T-cell (primary cell): Measurements from ENCODE around the gene ENDOG. TPM values are rescaled to one million over a fixed set of nuclear protein-coding genes. Genes with fewer than 3 reads are reported as not detected.

Experiments
- ATAC-seq, 4 experiments: fragments of 200-7000 bp in 3 of 4; fragments of 150-1000 bp in 1 of 4; cut with Tn5 transposase; replicated peaks in 1 of 4; 1 replicate in 3 of 4; 2 replicates in 1 of 4; pipeline ENCODE4 v1.10.0; 2021; ENCODE audit warnings: moderate library complexity in 3 of 4, mild to moderate bottlenecking in 2 of 4, moderate number of reproducible peaks in 1 of 4
- CTCF ChIA-PET, 2 donors: fragments of 300-600 bp; sonication (Branson Sonifier 250); formaldehyde crosslinking; loops; one replicate each; lab custom pipeline; 2022; ENCODE audit warnings: antibody characterized with exemption in 2 of 2; lab: Charles Lee
- POLR2A ChIA-PET, 2 donors: fragments of 300-600 bp; sonication (Branson Sonifier 250); formaldehyde crosslinking; loops; one replicate each; lab custom pipeline; 2022; ENCODE audit warnings: antibody characterized with exemption in 2 of 2; lab: Charles Lee
- DNase-seq, 35 experiments: peaks; one replicate each; pipeline versions ENCODE4 v3.0.0 to v3.0.0-alpha.2; 2013 to 2023
- H3K27ac ChIP-seq: one replicate; pipeline ENCODE4 v1.5.1; 2013; ENCODE audit warnings: low read length
- H3K27me3 ChIP-seq, 2 experiments: replicated peaks in 1 of 2; 1 replicate in 1 of 2; 2 replicates in 1 of 2; pipeline versions ENCODE4 v1.6.1 to v1.7.0; 2013; ENCODE audit warnings: low read length in 1 of 2, mixed read lengths in 1 of 2; ENCODE audit not compliant: control insufficient read depth in 2 of 2, insufficient read depth in 2 of 2; ENCODE audit errors: extremely low read depth in 1 of 2
- H3K36me3 ChIP-seq, 2 donors: 1 replicate in 1 of 2; 2 replicates in 1 of 2; pipeline versions ENCODE4 v1.6.1 to v1.7.0; 2013; ENCODE audit warnings: low read length in 1 of 2; ENCODE audit not compliant: control insufficient read depth in 2 of 2, insufficient read depth in 1 of 2; ENCODE audit errors: extremely low read depth in 1 of 2
- H3K4me1 ChIP-seq, 2 experiments: 1 replicate in 1 of 2; 2 replicates in 1 of 2; pipeline versions ENCODE4 v1.6.1 to v1.7.0; 2013; ENCODE audit warnings: low read length in 2 of 2, mixed read lengths in 1 of 2; ENCODE audit not compliant: insufficient read depth in 2 of 2, control insufficient read depth in 1 of 2; ENCODE audit errors: extremely low read depth in 1 of 2
- H3K4me3 ChIP-seq, 2 donors: 1 replicate in 1 of 2; 2 replicates in 1 of 2; pipeline versions ENCODE4 v1.5.1 to v1.7.0; 2013; ENCODE audit warnings: mild to moderate bottlenecking in 2 of 2, low read length in 1 of 2, moderate library complexity in 1 of 2; ENCODE audit not compliant: control insufficient read depth in 1 of 2; ENCODE audit errors: extremely low read depth in 1 of 2
- H3K9me3 ChIP-seq: 2 replicates; pipeline ENCODE4 v1.7.0; 2013
- H3K27ac Mint-ChIP-seq, 2 donors: one replicate each; pipeline ENCODE4 v1.8.0; 2020 to 2021; ENCODE audit warnings: mild to moderate bottlenecking in 2 of 2, mixed read lengths in 2 of 2
- H3K27me3 Mint-ChIP-seq, 2 donors: one replicate each; pipeline ENCODE4 v1.8.0; 2021 to 2022; ENCODE audit warnings: mixed read lengths in 2 of 2
- H3K36me3 Mint-ChIP-seq: one replicate; pipeline ENCODE4 v1.8.0; 2021; ENCODE audit warnings: mixed read lengths
- H3K4me1 Mint-ChIP-seq, 3 donors: one replicate each; pipeline ENCODE4 v1.8.0; 2020 to 2022; ENCODE audit warnings: mixed read lengths in 3 of 3, mild to moderate bottlenecking in 1 of 3
- H3K4me3 Mint-ChIP-seq, 3 donors: one replicate each; pipeline ENCODE4 v1.8.0; 2020 to 2022; ENCODE audit warnings: mild to moderate bottlenecking in 3 of 3, mixed read lengths in 3 of 3, moderate library complexity in 3 of 3
- H3K9me3 Mint-ChIP-seq, 3 donors: one replicate each; pipeline ENCODE4 v1.8.0; 2020 to 2022; ENCODE audit warnings: mixed read lengths in 3 of 3
- WGBS: methylation state at CpG from one replicate; pipeline ENCODE4 v1.1.5; 2013; ENCODE audit warnings: missing lambda C conversion rate; ENCODE audit not compliant: insufficient coverage; 5-methylcytosine and 5-hydroxymethylcytosine counted together
- total RNA-seq, 35 experiments: library from RNA in 6 of 35; stranded (reverse) in 6 of 35; fragments of 120-200 nt in 1 of 35; gene quantifications; one replicate each; pipeline versions ENCODE4 v1.2.1 to v1.2.4 and lab custom pipeline; 2013 to 2026

The ENDOG gene
- total RNA-seq, 5 donors from 2014 or later (not counting 1 experiment from before 2014, with no cell fraction given) = 11.3 to 31.1 (median 25.1) TPM

DNA sequence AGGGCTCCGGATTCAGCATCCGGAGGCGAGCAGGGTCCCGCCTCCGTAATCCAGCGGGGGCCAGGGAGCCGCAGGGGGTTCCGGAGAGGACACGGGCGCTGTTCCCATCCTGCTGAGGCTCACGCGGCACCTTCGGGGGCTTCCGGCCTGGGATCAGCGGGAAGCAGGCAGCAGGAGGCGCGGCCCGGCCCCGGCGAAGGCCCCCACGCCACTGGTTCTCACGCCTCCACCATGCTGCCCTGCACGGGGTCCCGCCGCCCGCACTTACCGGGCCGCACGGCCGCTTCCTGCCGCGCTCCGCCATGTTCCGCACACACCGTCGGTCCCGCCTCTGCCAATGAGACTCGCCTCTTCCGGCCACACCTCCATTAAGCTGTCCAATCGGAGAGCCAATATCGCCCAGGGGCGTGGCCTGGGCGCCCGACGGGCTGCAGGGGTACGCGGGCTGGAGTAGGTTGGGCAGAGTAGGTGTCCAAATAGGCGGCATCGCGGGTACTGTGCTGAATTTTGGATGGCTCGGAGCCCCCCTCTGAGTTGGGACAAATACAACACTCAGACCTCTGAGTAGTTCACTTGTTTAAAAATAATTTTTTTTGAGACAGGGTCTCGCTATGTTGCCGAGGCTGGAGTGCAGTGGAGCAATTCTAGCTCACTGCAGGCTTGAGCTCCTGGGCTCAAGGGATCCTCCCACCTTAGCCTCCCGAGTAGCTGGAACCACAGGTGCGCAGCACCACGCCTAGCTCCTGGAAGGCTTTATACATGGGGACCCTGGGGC lies 11.4 kb downstream of the ENDOG start, which contains the start of gene SPOUT1:
TSS of gene SPOUT1 (minus strand) at position 318 of the 775 bp plus-strand sequence. CDS start at position 304, 14 bp downstream.
- Mint-ChIP-seq H3K4me3 (peak within 1 kb of the TSS; percentile 88 to 96 (median 90)), H3K4me1 (peaks cover 18 to 26% (median 19%) of the 10 kb centered on the region in 3 donors), H3K36me3 (peaks cover 21% of the 10 kb centered on the region), H3K27ac (peak within 1 kb of the TSS; percentile 94), H3K27me3 (no peaks in the 10 kb centered on the region), H3K9me3 (no peaks in the 10 kb centered on the region)
- Histone ChIP-seq H3K9me3 (no peaks in the 10 kb centered on the region), H3K4me1 (peaks cover 0 to 21% of the 10 kb centered on the region in 2 experiments), H3K36me3 (peaks cover 8 to 29% of the 10 kb centered on the region in 2 donors), H3K27me3 (no peaks in the 10 kb centered on the region), H3K4me3 (peak within 1 kb of the TSS; percentile 78 to 88), H3K27ac (peak within 1 kb of the TSS; percentile 54)
- CTCF ChIA-PET = interaction anchor here (0.5 to 1.3 kb wide), 4 partner anchors 12 to 181 kb away, joined by 3 to 26 read pairs (median 4); partner anchors contain the start of gene ENDOG (in 2 of the 2)
- peak; percentile 98 for ATAC-seq
- peak; percentile 84 to 95 (median 91) for DNase-seq
- POLR2A ChIA-PET = interaction anchor here (1.0 kb wide), 3 partner anchors 11 to 68 kb away, joined by 3 to 8 read pairs (median 3); partner anchors contain the start of gene ENDOG (in 2 of the 2)
- WGBS = under 1% methylated on average over 47 of the region's 56 CpGs

DNA sequence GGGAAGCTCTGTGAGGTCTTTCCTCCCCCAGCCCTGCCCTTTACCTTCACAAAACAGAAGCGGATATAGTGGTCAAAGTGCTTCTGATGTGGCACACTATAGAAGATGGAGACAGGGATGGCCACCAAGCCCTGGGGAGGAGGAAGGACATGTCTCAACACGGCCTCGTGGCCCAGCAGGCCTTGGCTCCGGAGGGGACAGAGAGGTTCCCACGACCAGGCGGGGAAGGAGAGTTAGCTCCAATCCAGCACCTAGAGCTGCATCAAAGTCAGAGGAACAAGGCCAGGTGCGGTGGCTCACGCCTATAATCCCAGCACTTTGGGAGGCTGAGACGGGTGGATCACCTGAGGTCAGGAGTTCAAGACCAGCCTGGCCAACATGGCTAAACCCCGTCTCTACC lies 15.4 kb downstream of the ENDOG start:
- 98% methylated on average over 5 of the region's 10 CpGs for WGBS
- no peaks in the 10 kb centered on the region for H3K27me3 ChIP-seq
- H3K27ac Mint-ChIP-seq = no peak overlapping the region
- peaks cover 2 to 17% of the 10 kb centered on the region in 2 donors for H3K36me3 ChIP-seq
- H3K4me3 ChIP-seq = no peak overlapping the region
- DNase-seq (no peak), ATAC-seq (no peak)
- H3K9me3 Mint-ChIP-seq = no peaks in the 10 kb centered on the region
- H3K4me1 ChIP-seq = peaks cover 0 to 14% of the 10 kb centered on the region in 2 experiments
- no peaks in the 10 kb centered on the region for H3K27me3 Mint-ChIP-seq
- ChIA-PET POLR2A (no interaction called here), CTCF (no interaction called here)
- H3K27ac ChIP-seq = no peak overlapping the region
- peaks cover 27% of the 10 kb centered on the region for H3K36me3 Mint-ChIP-seq
- H3K4me1 Mint-ChIP-seq = peaks cover 6 to 11% (median 10%) of the 10 kb centered on the region in 3 donors
- no peak overlapping the region for H3K4me3 Mint-ChIP-seq
- H3K9me3 ChIP-seq = no peaks in the 10 kb centered on the region

DNA sequence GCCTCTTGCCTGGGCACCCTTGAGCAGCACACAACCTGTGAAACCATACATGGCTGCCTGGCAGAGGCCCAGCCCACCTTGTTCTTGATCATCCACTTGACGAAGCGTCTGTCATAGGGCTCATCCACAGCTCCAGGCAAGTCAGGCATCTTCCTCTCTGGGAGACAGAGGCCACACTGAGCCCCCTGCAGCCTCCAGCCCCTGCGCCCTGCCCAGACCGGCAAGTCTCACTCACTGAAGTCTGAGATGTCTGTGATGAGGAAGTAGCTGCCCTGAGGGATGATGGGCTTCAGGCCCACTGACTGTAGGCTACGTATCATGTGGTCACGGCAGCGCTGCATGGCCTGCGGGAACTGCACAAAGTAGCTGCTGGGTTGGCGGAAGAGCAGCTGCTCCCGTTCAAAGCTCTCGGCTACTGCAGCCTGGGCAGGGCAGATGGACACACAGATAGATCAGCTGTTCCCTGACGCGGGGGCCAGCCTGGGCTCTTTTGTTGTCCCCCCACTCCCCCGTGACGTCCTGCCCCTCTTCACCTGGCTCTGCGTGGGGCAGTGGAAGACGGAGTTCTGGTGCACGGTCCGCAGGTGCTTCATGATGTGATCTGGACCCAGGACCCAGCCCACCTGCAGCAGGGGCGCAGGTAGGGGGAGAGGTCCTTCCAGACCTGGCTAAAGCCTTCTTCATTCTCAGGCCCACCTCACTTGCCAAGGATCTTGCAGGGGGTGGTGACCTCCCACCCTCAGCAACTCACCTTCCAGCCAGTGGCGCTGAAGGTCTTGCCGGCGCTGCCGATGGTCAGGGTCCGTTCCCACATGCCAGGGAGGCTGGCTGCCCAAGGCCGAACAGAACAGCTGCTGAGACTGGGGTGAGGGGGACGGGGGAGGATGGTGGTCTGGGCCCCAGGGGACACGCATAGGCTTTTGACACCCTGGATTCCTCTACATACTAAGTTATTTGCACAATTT lies 17.2 kb downstream of the ENDOG start:
- no peaks in the 10 kb centered on the region for H3K4me1 Mint-ChIP-seq
- POLR2A ChIA-PET = no interaction called here
- 100% methylated on average over 14 of the region's 28 CpGs for WGBS
- H3K9me3 ChIP-seq = no peaks in the 10 kb centered on the region
- no peak for DNase-seq
- no peak overlapping the region for H3K27ac ChIP-seq
- H3K36me3 Mint-ChIP-seq = peaks cover 23% of the 10 kb centered on the region
- H3K4me3 ChIP-seq = no peak overlapping the region
- H3K27me3 ChIP-seq = no peaks in the 10 kb centered on the region
- H3K27ac Mint-ChIP-seq = no peak overlapping the region
- H3K9me3 Mint-ChIP-seq = no peaks in the 10 kb centered on the region
- no peak overlapping the region for H3K4me3 Mint-ChIP-seq
- H3K4me1 ChIP-seq = no peaks in the 10 kb centered on the region
- H3K27me3 Mint-ChIP-seq = no peaks in the 10 kb centered on the region
- H3K36me3 ChIP-seq = peaks cover 2 to 17% of the 10 kb centered on the region in 2 donors
- ATAC-seq = no peak
- CTCF ChIA-PET = no interaction called here

DNA sequence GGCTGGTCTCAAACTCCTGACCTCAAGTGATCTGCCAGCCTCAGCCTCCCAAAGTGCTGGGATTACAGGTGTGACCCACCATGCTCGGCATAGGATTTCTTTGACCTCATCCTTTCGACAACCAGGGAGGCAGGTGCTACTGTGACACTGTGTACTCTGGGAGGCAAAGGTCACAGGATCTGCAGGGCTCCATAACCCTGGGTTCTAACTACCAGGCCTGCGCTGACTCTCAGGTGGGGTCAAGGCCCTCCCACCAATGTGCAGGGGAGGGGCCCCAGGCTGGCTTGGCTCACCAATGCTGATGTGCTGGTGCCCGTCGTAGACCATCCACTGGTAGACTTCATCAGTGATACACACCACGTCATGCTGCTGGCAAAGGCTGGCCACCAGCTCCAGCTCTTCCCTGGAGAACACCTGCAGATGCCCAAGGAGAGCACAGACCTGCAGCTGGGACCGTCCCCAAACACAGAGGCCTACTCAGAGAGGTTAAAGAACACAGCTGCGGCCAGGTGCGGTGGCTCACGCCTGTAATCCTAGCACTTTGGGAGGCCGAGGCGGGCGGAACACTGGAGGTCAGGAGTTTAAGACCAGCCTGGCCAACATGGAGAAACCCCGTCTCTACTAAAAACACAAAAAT lies 18.3 kb downstream of the ENDOG start:
- Mint-ChIP-seq H3K36me3 (peaks cover 27% of the 10 kb centered on the region), H3K27ac (no peak overlapping the region), H3K9me3 (no peaks in the 10 kb centered on the region), H3K27me3 (no peaks in the 10 kb centered on the region), H3K4me1 (no peaks in the 10 kb centered on the region), H3K4me3 (no peak overlapping the region)
- no peak for ATAC-seq
- WGBS = 76% methylated on average over 6 of the region's 14 CpGs
- no peaks in the 10 kb centered on the region for H3K9me3 ChIP-seq
- no peaks in the 10 kb centered on the region for H3K27me3 ChIP-seq
- CTCF ChIA-PET = interaction anchor here in 1 of 2 donors (0.6 kb wide), 1 partner anchor 58 kb away, joined by 3 read pairs; no protein-coding TSS in a partner anchor
- DNase-seq = no peak
- H3K27ac ChIP-seq = no peak overlapping the region
- H3K4me1 ChIP-seq = no peaks in the 10 kb centered on the region
- H3K36me3 ChIP-seq = peaks cover 2 to 17% of the 10 kb centered on the region in 2 donors
- H3K4me3 ChIP-seq = no peak overlapping the region
- POLR2A ChIA-PET = no interaction called here

DNA sequence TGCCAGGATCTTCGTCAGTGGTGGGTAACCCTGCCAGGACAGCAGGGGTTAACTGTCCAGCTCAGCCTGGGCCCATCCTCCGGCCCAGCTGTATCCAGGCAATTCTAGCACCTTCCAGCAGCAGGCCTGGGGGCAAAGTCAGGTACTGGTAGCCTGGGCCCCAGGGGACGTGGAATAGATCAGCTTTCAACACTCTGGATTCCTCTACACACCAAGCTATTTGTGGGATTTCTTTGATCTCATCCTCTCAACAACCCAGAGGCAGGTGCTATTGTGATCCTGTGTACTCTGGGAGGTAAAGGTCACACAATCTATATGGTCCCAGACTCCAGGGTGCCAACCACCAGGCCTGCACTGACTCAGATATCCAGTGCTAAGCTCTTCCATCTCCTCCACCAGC lies 20.0 kb downstream of the ENDOG start:
- no peak for ATAC-seq
- CTCF ChIA-PET = interaction anchor here in 1 of 2 donors (0.6 kb wide), 1 partner anchor 996 kb away, joined by 3 read pairs; the partner anchor contains the start of gene C9orf78

More for the DNA sequence above, 20.0 kb downstream of the ENDOG start:
- Histone ChIP-seq H3K4me3 (no peak overlapping the region), H3K4me1 (no peaks in the 10 kb centered on the region), H3K36me3 (peaks cover 2 to 27% of the 10 kb centered on the region in 2 donors), H3K27me3 (no peaks in the 10 kb centered on the region), H3K27ac (no peak overlapping the region), H3K9me3 (no peaks in the 10 kb centered on the region)
- Mint-ChIP-seq H3K4me1 (no peaks in the 10 kb centered on the region), H3K27me3 (no peaks in the 10 kb centered on the region), H3K9me3 (no peaks in the 10 kb centered on the region), H3K4me3 (no peak overlapping the region), H3K36me3 (peaks cover 28% of the 10 kb centered on the region), H3K27ac (no peak overlapping the region)
- POLR2A ChIA-PET = no interaction called here
- DNase-seq = no peak
- 100% methylated on average over 1 of the region's 3 CpGs for WGBS
